H1 (cell line): ENCODE data around the gene CFAP100. TPM values are rescaled to one million over a fixed set of nuclear protein-coding genes. Genes with fewer than 3 reads are reported as not detected.
A peak's percentile ranks its signal among the peaks of the same experiment; 100 is the strongest.

ENCODE experiments used
- CTCF ChIA-PET: fragments of 300-600 bp; sonication (Branson Sonifier 250); formaldehyde crosslinking; loops from one replicate; lab custom pipeline; 2021; ENCODE audit not compliant: partially characterized antibody; lab: Charles Lee
- POLR2A ChIA-PET: fragments of 300-600 bp; sonication (Branson Sonifier 250); formaldehyde crosslinking; loops from one replicate; lab custom pipeline; 2021; ENCODE audit warnings: inconsistent platforms; ENCODE audit not compliant: partially characterized antibody; lab: Charles Lee
- DNase-seq, 2 experiments: peaks; one replicate each; pipeline versions ENCODE4 v3.0.0 to v3.0.0-alpha.2; 2010 to 2022; ENCODE audit warnings: low spot score in 2 of 2, low read depth in 1 of 2, mixed read lengths in 1 of 2
- FAIRE-seq: peaks from 2 replicates; lab custom pipeline; 2011; peaks lifted over from hg19 to GRCh38; lab: Jason Lieb, UNC
- H2AFZ ChIP-seq: 2 replicates; pipeline ENCODE4 v1.8.1; 2012; ENCODE audit warnings: low read length, inconsistent platforms
- H2AK5ac ChIP-seq: 2 replicates; pipeline ENCODE4 v1.6.1; 2013; ENCODE audit warnings: low read depth, low read length
- H2BK120ac ChIP-seq: replicated peaks from 2 replicates; pipeline ENCODE3; 2013; ENCODE audit warnings: low read depth, low read length, inconsistent platforms
- H2BK12ac ChIP-seq: 2 replicates; pipeline ENCODE4 v1.6.1; 2013; ENCODE audit warnings: low read depth, low read length
- H2BK15ac ChIP-seq: 2 replicates; pipeline ENCODE4 v1.6.1; 2013; ENCODE audit warnings: low read length
- H2BK20ac ChIP-seq: 2 replicates; pipeline ENCODE4 v1.6.1; 2013; ENCODE audit warnings: low read length
- H2BK5ac ChIP-seq: 2 replicates; pipeline ENCODE4 v1.6.1; 2013; ENCODE audit warnings: low read depth, low read length
- H3K14ac ChIP-seq: 2 replicates; pipeline ENCODE4 v1.6.1; 2013; ENCODE audit warnings: inconsistent platforms; ENCODE audit not compliant: insufficient read length
- H3K18ac ChIP-seq: 2 replicates; pipeline ENCODE4 v1.6.1; 2013; ENCODE audit warnings: low read length; ENCODE audit errors: extremely low read depth
- H3K23ac ChIP-seq: 2 replicates; pipeline ENCODE4 v1.6.1; 2013; ENCODE audit warnings: inconsistent platforms; ENCODE audit not compliant: insufficient read length
- H3K23me2 ChIP-seq: 2 replicates; pipeline ENCODE4 v1.6.1; 2013; ENCODE audit warnings: low read depth, low read length
- H3K27ac ChIP-seq: 2 replicates; pipeline ENCODE4 v1.6.1; 2011; ENCODE audit warnings: low read depth, low read length, inconsistent platforms
- H3K27me3 ChIP-seq, 4 experiments: replicated peaks in 1 of 4; 1 replicate in 1 of 4; 2 replicates in 3 of 4; pipeline versions ENCODE4 v1.6.1 to v1.8.1; 2011 to 2013; ENCODE audit warnings: low read length in 3 of 4, mild to moderate bottlenecking in 3 of 4, inconsistent platforms in 2 of 4, mixed read lengths in 2 of 4, moderate library complexity in 1 of 4; ENCODE audit not compliant: control insufficient read depth in 3 of 4, insufficient read depth in 3 of 4; ENCODE audit errors: extremely low read depth in 1 of 4
- H3K36me3 ChIP-seq, 4 experiments: 2 replicates each; pipeline versions ENCODE4 v1.6.1 to v1.8.1; 2011 to 2013; ENCODE audit warnings: mild to moderate bottlenecking in 4 of 4, low read length in 3 of 4, moderate library complexity in 2 of 4, control low read depth in 1 of 4, inconsistent platforms in 1 of 4; ENCODE audit not compliant: insufficient read depth in 4 of 4, control insufficient read depth in 2 of 4
- H3K4ac ChIP-seq: replicated peaks from 2 replicates; pipeline ENCODE3; 2013; ENCODE audit warnings: low read length, low read depth, mixed read lengths, inconsistent platforms; ENCODE audit not compliant: insufficient read length
- H3K4me1 ChIP-seq, 4 experiments: replicated peaks in 1 of 4; 1 replicate in 1 of 4; 2 replicates in 3 of 4; pipeline versions ENCODE4 v1.6.1 to v1.8.1; 2011 to 2013; ENCODE audit warnings: low read length in 3 of 4, inconsistent platforms in 2 of 4, mixed read lengths in 1 of 4; ENCODE audit not compliant: insufficient read depth in 4 of 4, control insufficient read depth in 3 of 4
- H3K4me2 ChIP-seq, 2 experiments: 2 replicates each; pipeline versions ENCODE4 v1.6.1 to v1.8.1; 2011 to 2013; ENCODE audit warnings: low read depth in 2 of 2, low read length in 2 of 2, control low read depth in 1 of 2, inconsistent platforms in 1 of 2, mild to moderate bottlenecking in 1 of 2; ENCODE audit not compliant: insufficient read depth in 1 of 2
- H3K4me3 ChIP-seq, 4 experiments: fragments of 200-600, 300-600 bp in 1 of 4; sonication (generic), shearing (Covaris generic), sonication (Bioruptor Twin) in 1 of 4; 2 replicates each; pipeline versions ENCODE4 v1.5.1 to v1.8.1; 2011 to 2016; ENCODE audit warnings: low read length in 4 of 4, low read depth in 3 of 4, control low read depth in 2 of 4, inconsistent platforms in 2 of 4, mild to moderate bottlenecking in 2 of 4, mixed read lengths in 1 of 4, moderate library complexity in 1 of 4; ENCODE audit not compliant: insufficient read depth in 2 of 4; ENCODE audit errors: extremely low read depth in 1 of 4
- H3K56ac ChIP-seq: replicated peaks from 2 replicates; pipeline ENCODE3; 2013; ENCODE audit warnings: low read depth, mild to moderate bottlenecking, mixed read lengths, low read length, inconsistent platforms; ENCODE audit not compliant: insufficient read length
- H3K79me1 ChIP-seq: 2 replicates; pipeline ENCODE4 v1.6.1; 2013; ENCODE audit warnings: low read depth, low read length, control low read depth
- H3K79me2 ChIP-seq, 2 experiments: 2 replicates each; pipeline versions ENCODE4 v1.6.1 to v1.8.1; 2012 to 2013; ENCODE audit warnings: low read length in 2 of 2, mild to moderate bottlenecking in 2 of 2, inconsistent platforms in 1 of 2; ENCODE audit not compliant: insufficient read depth in 2 of 2, control insufficient read depth in 1 of 2
- H3K9ac ChIP-seq, 4 experiments: replicated peaks in 1 of 4; 1 replicate in 1 of 4; 2 replicates in 3 of 4; pipeline versions ENCODE4 v1.6.1 to v1.8.1; 2011 to 2013; ENCODE audit warnings: low read depth in 3 of 4, low read length in 3 of 4, control low read depth in 2 of 4, mild to moderate bottlenecking in 2 of 4, moderate library complexity in 2 of 4, inconsistent platforms in 1 of 4; ENCODE audit errors: extremely low read depth in 1 of 4
- H3K9me3 ChIP-seq, 2 experiments: 2 replicates each; pipeline versions ENCODE4 v1.6.1 to v1.8.1; 2012 to 2013; ENCODE audit warnings: mild to moderate bottlenecking in 2 of 2, moderate library complexity in 2 of 2, control low read depth in 1 of 2, inconsistent platforms in 1 of 2, low read depth in 1 of 2, low read length in 1 of 2, mixed read lengths in 1 of 2; ENCODE audit not compliant: insufficient read depth in 2 of 2
- H4K20me1 ChIP-seq, 2 experiments: replicated peaks in 1 of 2; 2 replicates each; pipeline versions ENCODE3 to v1.8.1; 2011 to 2013; ENCODE audit warnings: inconsistent platforms in 2 of 2, low read length in 2 of 2, mild to moderate bottlenecking in 1 of 2; ENCODE audit not compliant: insufficient read depth in 2 of 2, control insufficient read depth in 1 of 2
- H4K5ac ChIP-seq: 2 replicates; pipeline ENCODE4 v1.6.1; 2013; ENCODE audit warnings: low read length, low read depth, mixed read lengths, inconsistent platforms; ENCODE audit not compliant: insufficient read length
- H4K8ac ChIP-seq: 2 replicates; pipeline ENCODE4 v1.8.0; 2013; ENCODE audit warnings: mild to moderate bottlenecking, moderate library complexity, low read length, inconsistent platforms; ENCODE audit not compliant: insufficient read depth; ENCODE audit errors: extremely low read depth
- H4K91ac ChIP-seq: replicated peaks from 2 replicates; pipeline ENCODE3; 2013; ENCODE audit warnings: low read length, mixed read lengths, inconsistent platforms; ENCODE audit not compliant: insufficient read length
- FOSL1 ChIP-seq: IDR thresholded peaks from 2 replicates; pipeline ENCODE4 v1.6.1; 2011; ENCODE audit warnings: mild to moderate bottlenecking, low read depth, low read length, moderate library complexity; ENCODE audit not compliant: insufficient read depth
- WGBS, 2 experiments: shearing (Covaris generic) in 1 of 2; methylation state at CpG; one replicate each; pipeline versions ENCODE4 v1.1.6 to v1.1.7; 2013 to 2015; ENCODE audit warnings: low lambda C conversion rate in 2 of 2, mixed read lengths in 2 of 2, inconsistent platforms in 1 of 2, low coverage in 1 of 2, missing lambda C conversion rate in 1 of 2; ENCODE audit not compliant: insufficient replicate concordance in 2 of 2, insufficient coverage in 1 of 2, insufficient read length in 1 of 2; ENCODE audit errors: extremely low coverage in 1 of 2, missing lambda C conversion rate in 1 of 2; 5-methylcytosine and 5-hydroxymethylcytosine counted together
- polyA plus RNA-seq, 7 experiments: library from polyadenylated mRNA; depleted of rRNA in 3 of 7; stranded (reverse) in 5 of 7; unstranded in 2 of 7; fragments of >200 nt in 5 of 7; fragments of 200-250 nt in 2 of 7; gene quantifications; 1 replicate in 5 of 7; 2 replicates in 1 of 7; 4 replicates in 1 of 7; pipeline versions ENCODE4 v1.2.1 to v1.2.3, GENCODE V29; 2011 to 2013; ENCODE audit warnings: missing spikeins in 2 of 7, mixed read lengths in 2 of 7
- total RNA-seq: library from RNA; stranded (reverse); fragmentation: NEBNext Ultra II Directional; extraction: Animal tissue kit (Norgen Biotek cat#: 25700); gene quantifications from 2 replicates; pipeline ENCODE4 v1.2.1, GENCODE V29; 2021

Gene CFAP100
- total and polyA plus RNA-seq, 2 of the 8 experiments (the other 6 are each of a cell fraction or from before 2014, with no cell fraction given): 0.17 TPM; not detected in 1

DNA sequence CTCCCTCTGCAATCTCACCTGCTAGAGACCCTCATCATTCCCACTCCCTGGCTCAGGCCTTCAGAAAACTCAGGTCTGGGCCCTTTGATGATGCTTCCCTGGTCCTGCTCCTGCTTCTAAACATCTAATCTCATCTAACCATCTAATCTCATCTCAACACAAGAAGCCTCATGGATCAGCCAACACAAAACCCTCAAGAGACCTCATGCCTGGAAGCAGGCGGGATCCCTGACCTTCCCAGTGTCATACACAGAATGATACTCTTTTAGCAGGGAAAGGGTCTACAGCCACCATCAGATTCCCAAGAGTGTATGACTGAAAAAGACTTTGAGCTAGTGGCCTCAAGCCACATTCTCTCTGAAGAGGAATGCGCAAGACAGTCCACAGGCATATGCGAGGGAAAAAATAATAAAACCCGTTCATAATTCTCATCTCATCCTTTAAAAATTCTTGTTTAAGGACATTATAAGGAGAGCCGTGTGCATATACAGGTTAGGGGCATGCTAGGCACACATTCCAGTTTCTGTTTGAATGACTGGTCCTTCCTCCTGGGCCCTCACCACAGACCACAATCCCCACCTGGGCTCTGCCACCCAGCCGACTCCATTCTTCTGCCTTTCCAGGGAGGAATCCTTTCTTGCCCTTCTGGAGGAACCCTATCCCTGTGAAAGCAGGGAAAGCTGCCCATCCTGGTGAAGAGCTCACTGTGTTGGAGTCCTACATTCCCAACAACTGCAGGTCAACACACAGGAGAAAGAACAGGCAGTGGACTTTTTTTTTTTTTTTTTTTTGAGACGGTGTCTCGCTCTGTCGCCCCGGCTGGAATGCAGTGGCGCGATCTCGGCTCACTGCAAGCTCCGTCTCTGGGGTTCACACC is 78.8 kb downstream of the CFAP100 start:
- Histone ChIP-seq H4K20me1 (peaks cover 15 to 20% of the 10 kb centered on the region in 2 experiments), H2BK120ac (no peak overlapping the region), H2BK20ac (no peak overlapping the region), H2AFZ (no peak overlapping the region), H3K27ac (no peak overlapping the region), H3K9me3 (no peaks in the 10 kb centered on the region), H3K14ac (no peak overlapping the region), H4K5ac (no peak overlapping the region), H3K9ac (no peak overlapping the region; a peak in 1 of 7 replicates), H2BK15ac (no peak overlapping the region), H3K18ac (no peak overlapping the region), H3K4me2 (peak overlapping the region; percentile 39 to 92; a peak in 3 of 4 replicates), H3K23ac (no peak overlapping the region), H2AK5ac (no peak overlapping the region), H3K79me1 (peaks cover 12% of the 10 kb centered on the region), H3K4ac (no peak overlapping the region), H3K27me3 (no peaks in the 10 kb centered on the region), H4K91ac (no peak overlapping the region), H3K56ac (no peak overlapping the region), H3K4me3 (no peak overlapping the region), H3K4me1 (peaks cover 9 to 22% (median 14%) of the 10 kb centered on the region in 4 experiments; a peak in 6 of 7 replicates), H2BK5ac (no peak overlapping the region), H3K79me2 (peaks cover 0 to 50% of the 10 kb centered on the region in 2 experiments; a peak in 2 of 4 replicates), H2BK12ac (no peak overlapping the region), H4K8ac (no peak overlapping the region), H3K36me3 (peaks cover 16 to 35% (median 23%) of the 10 kb centered on the region in 4 experiments; a peak in 7 of 8 replicates), H3K23me2 (peaks cover 15% of the 10 kb centered on the region)
- no peak for DNase-seq
- CTCF ChIA-PET: interaction anchor here (1.2 to 3.1 kb wide), 5 partner anchors 11 to 340 kb away, joined by 3 to 15 read pairs (median 5); no protein-coding TSS in a partner anchor
- no peak for FAIRE-seq
- whole genome bisulfite sequencing, 2 experiments: 88% methylated on average over 6 of the region's 14 CpGs; no CpG with 5 or more reads in 1 of the 2 experiments
- POLR2A ChIA-PET: interaction anchor here (0.6 to 4.2 kb wide), 6 partner anchors 9 to 477 kb away, joined by 3 to 23 read pairs (median 4); no protein-coding TSS in a partner anchor
- TF ChIP-seq FOSL1: no peak
